ENCODE data around the gene SOCS7. TPM values are rescaled to one million over a fixed set of nuclear protein-coding genes. Genes with fewer than 3 reads are reported as not detected.

SOCS7 gene
- total and polyA plus RNA-seq, 2 donors (not counting 1 experiment from before 2014, with no cell fraction given) = 9.4 to 20.8 TPM

DNA sequence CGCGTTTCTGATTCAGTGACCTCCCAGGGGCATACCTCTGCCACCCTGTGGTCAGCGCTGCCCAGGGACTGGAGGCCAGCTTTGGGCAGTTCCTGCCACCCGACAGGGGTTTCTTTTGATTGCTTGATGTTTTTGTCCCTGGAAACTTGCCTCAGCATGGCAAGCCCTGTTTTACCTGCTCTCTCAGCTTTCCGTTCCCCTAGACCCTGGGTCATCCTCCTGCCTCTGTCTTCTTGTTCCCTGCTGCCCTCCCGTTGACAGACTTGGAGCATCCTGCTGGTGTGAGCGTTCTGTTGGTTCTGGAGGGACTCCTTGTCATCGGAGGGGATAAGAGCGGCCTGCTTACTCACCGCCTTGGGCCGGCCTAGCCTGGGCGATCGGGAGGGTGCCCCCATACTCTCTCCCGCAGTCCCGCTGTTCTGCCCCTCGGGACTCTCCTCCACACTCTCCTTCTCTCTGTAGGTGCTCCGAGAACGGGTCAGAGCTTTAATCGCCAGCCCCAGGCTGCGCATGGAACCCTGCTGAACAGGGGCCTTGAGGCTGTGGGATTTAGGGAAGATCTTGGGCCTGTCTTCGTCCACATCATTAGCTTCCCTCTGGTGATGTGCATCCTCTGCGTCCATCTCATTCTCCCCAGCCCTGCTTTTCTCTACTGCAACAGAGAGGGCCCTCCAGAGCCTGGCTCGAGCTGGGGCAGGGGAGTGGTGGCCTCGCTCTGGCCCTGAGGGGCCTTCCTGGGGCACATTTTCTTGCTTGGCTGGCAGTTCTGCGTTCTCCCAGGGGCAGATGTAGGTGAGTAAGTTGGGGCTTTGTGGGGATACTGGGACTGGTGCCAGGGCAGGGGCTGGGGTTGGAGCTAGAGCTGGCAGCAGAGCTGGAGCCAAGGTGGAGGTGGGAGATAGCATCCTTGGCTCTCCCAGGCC, 21.6 kb upstream of the SOCS7 start:
- no peak overlapping the region for H3K4me3 ChIP-seq (ENCODE audit: control extremely low read depth in 1 of 5, extremely low read depth in 1 of 5, insufficient read depth in 1 of 5, low read depth in 2 of 5, low read length in 4 of 5)
- no peak overlapping the region for H3K9ac ChIP-seq (ENCODE audit: low read length)
- DNase-seq (no peak), ATAC-seq (ENCODE audit: low read depth) (no peak)
- ChIA-PET POLR2A (no interaction called here), CTCF (no interaction called here)
- H3K36me3 ChIP-seq (replicated peaks in 1 of 2; ENCODE audit: control extremely low read depth in 1 of 2, control insufficient read depth in 1 of 2, extremely low read depth in 1 of 2, insufficient read depth in 2 of 2, low read length in 1 of 2) = no peaks in the 10 kb centered on the region
- no peaks in the 10 kb centered on the region for H3K79me2 ChIP-seq (ENCODE audit: control insufficient read depth, insufficient read depth, low read length)
- Mint-ChIP-seq H3K9me3 (ENCODE audit: insufficient read depth) (no peaks in the 10 kb centered on the region), H3K27me3 (peaks cover 22% of the 10 kb centered on the region), H3K4me3 (no peak overlapping the region), H3K4me1 (peaks cover 17% of the 10 kb centered on the region), H3K27ac (no peak overlapping the region)
- no peaks in the 10 kb centered on the region for H4K20me1 ChIP-seq (ENCODE audit: control insufficient read depth, insufficient read depth, low read length, poor library complexity, severe bottlenecking)
- intact Hi-C loops (cut with micrococcal nuclease) = no loop called here
- no peak overlapping the region for H3K4me2 ChIP-seq (replicated peaks; ENCODE audit: low read depth, low read length, poor library complexity, severe bottlenecking)
- no peak overlapping the region for H2AFZ ChIP-seq (ENCODE audit: insufficient read depth, low read depth, low read length, poor library complexity, severe bottlenecking)
- 95% methylated on average over 14 of the region's 25 CpGs for WGBS (ENCODE audit: insufficient coverage)
- H3K27ac ChIP-seq (ENCODE audit: low read length in 2 of 2) = no peak overlapping the region
- H3K9me3 ChIP-seq (ENCODE audit: control extremely low read depth in 1 of 3, control insufficient read depth in 2 of 3, insufficient read depth in 1 of 3, low read length in 2 of 3) = no peaks in the 10 kb centered on the region
- peaks cover 5 to 10% of the 10 kb centered on the region in 2 donors for H3K4me1 ChIP-seq (ENCODE audit: control insufficient read depth in 2 of 2, insufficient read depth in 2 of 2, low read length in 2 of 2)
- TF ChIP-seq, protein P1, sequence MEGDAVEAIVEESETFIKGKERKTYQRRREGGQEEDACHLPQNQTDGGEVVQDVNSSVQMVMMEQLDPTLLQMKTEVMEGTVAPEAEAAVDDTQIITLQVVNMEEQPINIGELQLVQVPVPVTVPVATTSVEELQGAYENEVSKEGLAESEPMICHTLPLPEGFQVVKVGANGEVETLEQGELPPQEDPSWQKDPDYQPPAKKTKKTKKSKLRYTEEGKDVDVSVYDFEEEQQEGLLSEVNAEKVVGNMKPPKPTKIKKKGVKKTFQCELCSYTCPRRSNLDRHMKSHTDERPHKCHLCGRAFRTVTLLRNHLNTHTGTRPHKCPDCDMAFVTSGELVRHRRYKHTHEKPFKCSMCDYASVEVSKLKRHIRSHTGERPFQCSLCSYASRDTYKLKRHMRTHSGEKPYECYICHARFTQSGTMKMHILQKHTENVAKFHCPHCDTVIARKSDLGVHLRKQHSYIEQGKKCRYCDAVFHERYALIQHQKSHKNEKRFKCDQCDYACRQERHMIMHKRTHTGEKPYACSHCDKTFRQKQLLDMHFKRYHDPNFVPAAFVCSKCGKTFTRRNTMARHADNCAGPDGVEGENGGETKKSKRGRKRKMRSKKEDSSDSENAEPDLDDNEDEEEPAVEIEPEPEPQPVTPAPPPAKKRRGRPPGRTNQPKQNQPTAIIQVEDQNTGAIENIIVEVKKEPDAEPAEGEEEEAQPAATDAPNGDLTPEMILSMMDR (IDR thresholded peaks at IDR 0.05) = no peak
- no peak for TF ChIP-seq EZH2 (IDR thresholded peaks at IDR 0.05; ENCODE audit: borderline replicate concordance, insufficient read depth, low read depth, low read length, poor library complexity, severe bottlenecking)
- peaks cover 0 to 8% (median 3%) of the 10 kb centered on the region in 4 experiments for H3K27me3 ChIP-seq (replicated peaks in 1 of 4; ENCODE audit: control extremely low read depth in 1 of 4, control insufficient read depth in 3 of 4, insufficient read depth in 4 of 4, low read length in 3 of 4)

DNA sequence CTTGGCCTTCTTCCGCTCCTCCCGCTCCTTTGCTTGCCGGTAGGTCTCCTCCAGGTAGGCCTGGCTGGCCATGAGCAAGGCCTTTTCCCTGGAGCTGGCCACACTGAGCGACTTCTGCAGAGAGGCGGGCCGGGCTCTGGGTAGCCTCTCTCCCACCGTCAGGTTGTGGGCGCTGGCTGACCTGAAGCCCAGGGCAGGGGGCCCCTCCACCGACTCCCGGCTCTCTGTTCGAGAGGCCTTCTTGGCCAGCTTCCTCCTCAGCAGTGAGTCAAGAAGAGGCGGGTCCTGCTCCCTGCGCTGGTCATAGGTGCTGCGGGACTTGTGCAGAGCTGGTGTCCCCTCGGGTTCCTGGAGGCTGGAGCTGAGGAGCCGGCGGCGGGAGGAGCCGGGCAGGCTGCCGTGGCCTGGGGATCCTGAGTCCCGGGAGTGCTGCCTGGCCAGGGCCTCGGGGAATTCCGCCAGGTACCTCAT, 20.7 kb upstream of the SOCS7 start:
- no peak overlapping the region for H3K27ac Mint-ChIP-seq
- Histone ChIP-seq H3K9ac (ENCODE audit: low read length) (no peak overlapping the region), H4K20me1 (ENCODE audit: control insufficient read depth, insufficient read depth, low read length, poor library complexity, severe bottlenecking) (no peaks in the 10 kb centered on the region), H3K36me3 (replicated peaks in 1 of 2; ENCODE audit: control extremely low read depth in 1 of 2, control insufficient read depth in 1 of 2, extremely low read depth in 1 of 2, insufficient read depth in 2 of 2, low read length in 1 of 2) (no peaks in the 10 kb centered on the region), H3K4me2 (replicated peaks; ENCODE audit: low read depth, low read length, poor library complexity, severe bottlenecking) (no peak overlapping the region), H3K27ac (ENCODE audit: low read length in 2 of 2) (no peak overlapping the region), H3K4me1 (ENCODE audit: control insufficient read depth in 2 of 2, insufficient read depth in 2 of 2, low read length in 2 of 2) (peaks cover 0 to 3% of the 10 kb centered on the region in 2 donors), H3K9me3 (ENCODE audit: control extremely low read depth in 1 of 3, control insufficient read depth in 2 of 3, insufficient read depth in 1 of 3, low read length in 2 of 3) (no peaks in the 10 kb centered on the region), H3K79me2 (ENCODE audit: control insufficient read depth, insufficient read depth, low read length) (no peaks in the 10 kb centered on the region), H2AFZ (ENCODE audit: insufficient read depth, low read depth, low read length, poor library complexity, severe bottlenecking) (no peak overlapping the region), H3K27me3 (replicated peaks in 1 of 4; ENCODE audit: control extremely low read depth in 1 of 4, control insufficient read depth in 3 of 4, insufficient read depth in 4 of 4, low read length in 3 of 4) (peaks cover 0 to 8% (median 3%) of the 10 kb centered on the region in 4 experiments), H3K4me3 (ENCODE audit: control extremely low read depth in 1 of 5, extremely low read depth in 1 of 5, insufficient read depth in 1 of 5, low read depth in 2 of 5, low read length in 4 of 5) (no peak overlapping the region)
- ChIA-PET CTCF (interaction anchor here (2.9 kb wide), 1 partner anchor 18 kb away, joined by 12 read pairs; no protein-coding TSS in a partner anchor), POLR2A (no interaction called here)
- ATAC-seq (ENCODE audit: low read depth) (no peak), DNase-seq (no peak)
- intact Hi-C loops (cut with micrococcal nuclease) = no loop called here
- H3K4me1 Mint-ChIP-seq = peaks cover 9% of the 10 kb centered on the region
- WGBS (ENCODE audit: insufficient coverage) = 96% methylated on average over 23 of the region's 23 CpGs
- H3K4me3 Mint-ChIP-seq = no peak overlapping the region
- TF ChIP-seq, protein P1 (IDR thresholded peaks at IDR 0.05) = no peak
- no peak for TF ChIP-seq EZH2 (IDR thresholded peaks at IDR 0.05; ENCODE audit: borderline replicate concordance, insufficient read depth, low read depth, low read length, poor library complexity, severe bottlenecking)
- H3K27me3 Mint-ChIP-seq = peaks cover 22% of the 10 kb centered on the region
- H3K9me3 Mint-ChIP-seq (ENCODE audit: insufficient read depth) = no peaks in the 10 kb centered on the region
